Endothelial cell of umbilical vein (primary cell): ENCODE data around the gene TEKT5. TPM values are rescaled to one million over a fixed set of nuclear protein-coding genes. Genes with fewer than 3 reads are reported as not detected.

Experiments
- BruUV-seq: library from RNA; stranded (reverse); fragments of 400-500 nt; replicated peaks from 2 replicates; lab custom pipeline; 2021; lab: Mats Ljungman, UMichigan
- CTCF ChIA-PET: fragments of 300-600, 350-600 bp; sonication (Branson Sonifier 250); formaldehyde crosslinking; loops from one replicate; lab custom pipeline; 2021; ENCODE audit warnings: antibody characterized with exemption, inconsistent platforms; lab: Charles Lee
- POLR2A ChIA-PET: fragments of 300-600, 350-600 bp; sonication (Branson Sonifier 250); formaldehyde crosslinking; loops from one replicate; lab custom pipeline; 2021; ENCODE audit warnings: antibody characterized with exemption, inconsistent platforms; lab: Charles Lee
- DNase-seq: peaks from one replicate; pipeline ENCODE4 v3.0.0-alpha.2; 2011; ENCODE audit warnings: low read depth, low spot score
- FAIRE-seq: peaks from 2 replicates; lab custom pipeline; 2011; peaks lifted over from hg19 to GRCh38; lab: Jason Lieb, UNC
- H2AFZ ChIP-seq: 2 replicates; pipeline ENCODE4 v1.6.0; 2012; ENCODE audit warnings: low read depth, low read length, control low read depth, inconsistent platforms
- H3K27ac ChIP-seq: 2 replicates; pipeline ENCODE4 v1.5.1; 2011; ENCODE audit warnings: low read depth, mild to moderate bottlenecking, control low read depth, low read length, moderate library complexity; ENCODE audit not compliant: insufficient read depth
- H3K27me3 ChIP-seq, 2 experiments: 2 replicates each; pipeline versions ENCODE4 v1.6.0 to v1.6.1; 2011; ENCODE audit warnings: low read length in 2 of 2, mixed read lengths in 1 of 2; ENCODE audit not compliant: control insufficient read depth in 2 of 2, insufficient read depth in 2 of 2
- H3K36me3 ChIP-seq, 2 experiments: 2 replicates in 1 of 2; 3 replicates in 1 of 2; pipeline ENCODE4 v1.5.1; 2011; ENCODE audit warnings: low read length in 2 of 2, mild to moderate bottlenecking in 1 of 2, moderate library complexity in 1 of 2; ENCODE audit not compliant: control insufficient read depth in 2 of 2, insufficient read depth in 2 of 2; ENCODE audit errors: extremely low read depth in 1 of 2
- H3K4me1 ChIP-seq: 3 replicates; pipeline ENCODE4 v1.5.1; 2011; ENCODE audit warnings: mild to moderate bottlenecking, low read length; ENCODE audit not compliant: control insufficient read depth, insufficient read depth; ENCODE audit errors: extremely low read depth
- H3K4me2 ChIP-seq: 2 replicates; pipeline ENCODE4 v1.6.1; 2011; ENCODE audit warnings: low read length, control low read depth, mixed read lengths; ENCODE audit not compliant: insufficient read depth
- H3K4me3 ChIP-seq, 3 experiments: fragments of 200-600 bp in 1 of 3; sonication (generic), shearing (Covaris generic) in 1 of 3; replicated peaks in 1 of 3; 2 replicates each; pipeline ENCODE4 v1.5.1; 2011 to 2016; ENCODE audit warnings: control low read depth in 3 of 3, low read length in 3 of 3, mild to moderate bottlenecking in 2 of 3, inconsistent platforms in 1 of 3, low read depth in 1 of 3, moderate library complexity in 1 of 3; ENCODE audit not compliant: insufficient read depth in 1 of 3
- H3K79me2 ChIP-seq: 2 replicates; pipeline ENCODE4 v1.6.0; 2012; ENCODE audit warnings: low read length, inconsistent platforms; ENCODE audit not compliant: control insufficient read depth, insufficient read depth
- H3K9ac ChIP-seq: replicated peaks from 2 replicates; pipeline ENCODE3; 2011; ENCODE audit warnings: low read length, control low read depth; ENCODE audit not compliant: insufficient read depth; ENCODE audit errors: extremely low read depth
- H3K9me1 ChIP-seq: replicated peaks from 3 replicates; pipeline ENCODE4 v1.6.0; 2011; ENCODE audit warnings: mild to moderate bottlenecking, low read length; ENCODE audit not compliant: control insufficient read depth, insufficient read depth; ENCODE audit errors: extremely low read depth
- H3K9me3 ChIP-seq: replicated peaks from 2 replicates; pipeline ENCODE4 v1.5.1; 2012; ENCODE audit warnings: low read length, inconsistent platforms; ENCODE audit not compliant: control insufficient read depth, insufficient read depth
- H4K20me1 ChIP-seq: replicated peaks from 2 replicates; pipeline ENCODE3; 2011; ENCODE audit warnings: mild to moderate bottlenecking, low read length; ENCODE audit not compliant: control insufficient read depth, insufficient read depth; ENCODE audit errors: extremely low read depth
- EZH2 ChIP-seq: IDR thresholded peaks from 2 replicates; pipeline ENCODE4 v1.6.1; 2012; ENCODE audit warnings: borderline replicate concordance, low read depth, mild to moderate bottlenecking, moderate library complexity, low read length, inconsistent platforms; ENCODE audit not compliant: severe bottlenecking
- GATA2 ChIP-seq: IDR thresholded peaks from 2 replicates; pipeline ENCODE4 v1.7.0; 2011; ENCODE audit warnings: low read depth, mild to moderate bottlenecking, moderate library complexity, mixed read lengths, low read length; ENCODE audit not compliant: insufficient read length, insufficient read depth
- MYC ChIP-seq: IDR thresholded peaks from one replicate; pipeline ENCODE4 v1.6.1; 2011; ENCODE audit warnings: mild to moderate bottlenecking, low read depth, low read length
- POLR2A ChIP-seq: IDR thresholded peaks from 2 replicates; pipeline ENCODE4 v1.6.1; 2012; ENCODE audit warnings: low read depth, mild to moderate bottlenecking, control low read depth, low read length
- POLR2AphosphoS5 ChIP-seq: IDR thresholded peaks from 2 replicates; pipeline ENCODE4 v1.6.1; 2012; ENCODE audit warnings: low read depth, mild to moderate bottlenecking, control low read depth, low read length, moderate library complexity; ENCODE audit not compliant: insufficient read depth
- dilution Hi-C: fragments of 300-500 bp; cut with MboI; formaldehyde crosslinking; loops from one replicate; pipeline ENCODE4 v1.15.0; 2019; ENCODE audit warnings: low sequenced_read_pairs; ENCODE audit not compliant: extremely low pct_ligation_motif_present
- intact Hi-C: fragments of 100-400 bp; cut with micrococcal nuclease; formaldehyde crosslinking; loops from one replicate; pipeline ENCODE4 v1.10.0; 2022
- polyA plus RNA-seq, 4 experiments: library from polyadenylated mRNA; depleted of rRNA in 3 of 4; stranded (reverse) in 3 of 4; unstranded in 1 of 4; fragments of >200 nt; gene quantifications; 2 replicates each; pipeline versions ENCODE4 v1.2.1 to v1.2.3, GENCODE V29; 2011 to 2012; ENCODE audit warnings: missing spikeins in 1 of 4
- total RNA-seq: library from RNA; stranded (reverse); gene quantifications from 2 replicates; pipeline ENCODE4 v1.2.3, GENCODE V29; 2021
- TF ChIP-seq, protein P1 (sequence below): IDR thresholded peaks from 2 replicates; pipeline ENCODE4 v1.6.1; 2011; ENCODE audit not compliant: insufficient read depth, insufficient read length

The TEKT5 gene
- total and polyA plus RNA-seq, 2 donors (not counting 3 experiments of a cell fraction or from before 2014, with no cell fraction given) = not detected

DNA sequence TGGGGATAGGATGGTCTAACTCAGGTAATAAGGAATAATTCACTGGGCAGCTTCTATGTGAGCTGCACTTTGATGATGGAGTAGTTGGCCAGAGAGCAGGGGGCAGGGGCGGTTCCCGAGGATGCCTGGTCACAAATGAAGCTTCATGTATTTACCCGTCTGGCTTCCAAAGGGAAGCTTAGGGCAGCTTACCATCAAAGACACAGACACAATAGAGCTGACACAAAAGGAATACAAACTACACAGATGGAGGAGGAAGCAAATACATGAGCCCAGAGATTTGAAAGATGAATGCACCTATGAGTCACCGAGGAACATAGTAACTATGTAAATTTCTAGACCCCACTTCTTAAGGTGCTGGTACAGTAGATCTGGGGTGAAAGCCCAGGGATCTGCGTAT is 105.6 kb downstream of the TEKT5 start:
- POLR2A ChIA-PET = no interaction called here
- dilution Hi-C loops = no loop called here
- intact Hi-C loops = no loop called here

GRCh38 chr16:10587622-10588021 is 107.1 kb downstream of the TEKT5 start:
- ChIA-PET CTCF (interaction anchor here (1.8 kb wide), 1 partner anchor 9 kb away, joined by 3 read pairs; no protein-coding TSS in a partner anchor), POLR2A (no interaction called here)
- Histone ChIP-seq H3K27me3 (peaks cover 6 to 12% of the 10 kb centered on the region in 2 experiments), H3K9me3 (no peaks in the 10 kb centered on the region), H2AFZ (no peak overlapping the region), H3K9me1 (no peaks in the 10 kb centered on the region), H4K20me1 (no peaks in the 10 kb centered on the region), H3K36me3 (no peaks in the 10 kb centered on the region), H3K79me2 (no peaks in the 10 kb centered on the region), H3K27ac (no peak overlapping the region), H3K4me1 (no peaks in the 10 kb centered on the region), H3K4me2 (no peak overlapping the region), H3K4me3 (no peak overlapping the region), H3K9ac (no peak overlapping the region)
- DNase-seq (no peak), FAIRE-seq (no peak)
- dilution Hi-C loops (no loop called here), intact Hi-C loops (no loop called here)
- no peak for TF ChIP-seq EZH2
- no peak for TF ChIP-seq MYC
- TF ChIP-seq GATA2 = no peak
- TF ChIP-seq POLR2A = no peak
- TF ChIP-seq, protein P1, sequence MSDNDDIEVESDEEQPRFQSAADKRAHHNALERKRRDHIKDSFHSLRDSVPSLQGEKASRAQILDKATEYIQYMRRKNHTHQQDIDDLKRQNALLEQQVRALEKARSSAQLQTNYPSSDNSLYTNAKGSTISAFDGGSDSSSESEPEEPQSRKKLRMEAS = no peak
- TF ChIP-seq POLR2AphosphoS5 = no peak
- no TSS peak for BruUV-seq

More for the DNA sequence above, 105.6 kb downstream of the TEKT5 start:
- FAIRE-seq = no peak
- no peaks in the 10 kb centered on the region for H3K79me2 ChIP-seq
- no peaks in the 10 kb centered on the region for H4K20me1 ChIP-seq
- no peaks in the 10 kb centered on the region for H3K9me1 ChIP-seq
- BruUV-seq = no TSS peak
- no peak overlapping the region for H3K27ac ChIP-seq
- peaks cover 0 to 3% of the 10 kb centered on the region in 2 experiments for H3K27me3 ChIP-seq
- no peak overlapping the region for H3K4me2 ChIP-seq
- TF ChIP-seq EZH2 (no peak), POLR2A (no peak), GATA2 (no peak)
- TF ChIP-seq, protein P1 = no peak
- no peaks in the 10 kb centered on the region for H3K36me3 ChIP-seq
- H3K4me3 ChIP-seq = no peak overlapping the region
- H3K4me1 ChIP-seq = no peaks in the 10 kb centered on the region
- H3K9ac ChIP-seq = no peak overlapping the region
- no peak for DNase-seq
- CTCF ChIA-PET = no interaction called here
- no peaks in the 10 kb centered on the region for H3K9me3 ChIP-seq
- H2AFZ ChIP-seq = no peak overlapping the region
